Measurements from ENCODE around the gene GPS1. TPM values are rescaled to one million over a fixed set of nuclear protein-coding genes. Genes with fewer than 3 reads are reported as not detected.

GPS1 gene
- total and polyA plus RNA-seq, 2 experiments from 2014 or later, result 136 to 242 TPM

DNA sequence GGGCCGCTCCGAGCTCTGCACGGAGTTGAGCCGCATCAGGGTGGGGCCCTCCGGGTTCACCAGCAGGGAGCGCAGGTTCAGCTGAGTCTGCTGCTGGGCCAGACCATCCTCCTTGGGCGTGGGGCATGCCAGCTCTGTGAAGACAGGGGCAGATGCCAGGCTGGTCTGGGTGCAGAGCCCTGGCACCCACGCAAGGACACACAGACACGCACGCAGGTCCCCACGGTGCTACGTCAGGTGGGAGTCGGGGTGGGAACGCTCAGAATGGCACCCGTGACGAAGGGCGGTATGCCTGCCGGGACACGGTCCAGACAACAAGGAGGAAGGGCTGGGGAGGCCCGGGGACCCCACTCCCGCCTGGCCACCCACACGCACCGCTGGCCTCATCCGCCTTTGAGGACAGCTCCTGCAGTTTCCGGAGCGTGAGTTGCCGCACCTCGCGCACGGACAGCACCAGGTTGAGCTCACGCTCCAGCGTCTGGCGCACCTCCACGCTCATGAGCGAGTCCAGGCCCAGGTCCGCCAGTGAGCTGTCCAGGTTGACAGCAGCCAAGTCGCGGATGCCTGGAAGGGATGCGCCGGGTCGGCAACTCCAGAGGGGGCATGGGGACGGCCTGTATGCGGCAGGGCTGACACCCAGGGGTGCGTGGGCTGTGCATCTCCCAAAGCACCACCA is 29.2 kb downstream of the GPS1 start:
- Histone ChIP-seq H3K27me3 (ENCODE audit: insufficient read depth) (no peaks in the 10 kb centered on the region), H3K4me3 (no peak overlapping the region), H4K20me1 (replicated peaks; ENCODE audit: insufficient read depth) (peaks cover 8% of the 10 kb centered on the region), H3K4me2 (no peak overlapping the region), H3K9me2 (ENCODE audit: insufficient read depth) (no peaks in the 10 kb centered on the region), H2AFZ (no peak overlapping the region), H3K4me1 (ENCODE audit: insufficient read depth) (no peaks in the 10 kb centered on the region), H3K79me2 (replicated peaks; ENCODE audit: insufficient read depth) (no peaks in the 10 kb centered on the region), H3K27ac (ENCODE audit: low read depth) (no peak overlapping the region), H3K36me3 (ENCODE audit: insufficient read depth) (peaks cover 10% of the 10 kb centered on the region; the same call in 1 of the 2 replicates), H3F3A (replicated peaks; ENCODE audit: low read depth) (peaks cover 28% of the 10 kb centered on the region)
- Mint-ChIP-seq H3K4me3 (no peak overlapping the region), H3K9me3 (no peaks in the 10 kb centered on the region; the same call in 2 of the 3 replicates), H3K27ac (no peak overlapping the region), H3K4me1 (peaks cover 3% of the 10 kb centered on the region), H3K36me3 (ENCODE audit: low read depth) (peaks cover 47% of the 10 kb centered on the region), H3K27me3 (ENCODE audit: insufficient read depth, low read depth, poor library complexity) (peaks cover 24% of the 10 kb centered on the region)
- DNase-seq (ENCODE audit: low spot score) (no peak), ATAC-seq (no peak)
- TF ChIP-seq CREB1 (CRISPR knock-in tag; IDR thresholded peaks at IDR 0.05; ENCODE audit: low read depth) (no peak), JUNB (IDR thresholded peaks at IDR 0.05; ENCODE audit: unreplicated experiment) (no peak), ZNF331 (CRISPR knock-in tag; IDR thresholded peaks at IDR 0.05; ENCODE audit: low read depth) (no peak), EZH2 (IDR thresholded peaks at IDR 0.05; ENCODE audit: low read depth, unreplicated experiment) (no peak), EZH2phosphoT487 (IDR thresholded peaks at IDR 0.05; ENCODE audit: unreplicated experiment) (no peak), NANOG (IDR thresholded peaks at IDR 0.05; ENCODE audit: borderline replicate concordance) (no peak), ZNF114 (CRISPR knock-in tag; IDR thresholded peaks at IDR 0.05) (no peak)
- TF ChIP-seq, protein P1, sequence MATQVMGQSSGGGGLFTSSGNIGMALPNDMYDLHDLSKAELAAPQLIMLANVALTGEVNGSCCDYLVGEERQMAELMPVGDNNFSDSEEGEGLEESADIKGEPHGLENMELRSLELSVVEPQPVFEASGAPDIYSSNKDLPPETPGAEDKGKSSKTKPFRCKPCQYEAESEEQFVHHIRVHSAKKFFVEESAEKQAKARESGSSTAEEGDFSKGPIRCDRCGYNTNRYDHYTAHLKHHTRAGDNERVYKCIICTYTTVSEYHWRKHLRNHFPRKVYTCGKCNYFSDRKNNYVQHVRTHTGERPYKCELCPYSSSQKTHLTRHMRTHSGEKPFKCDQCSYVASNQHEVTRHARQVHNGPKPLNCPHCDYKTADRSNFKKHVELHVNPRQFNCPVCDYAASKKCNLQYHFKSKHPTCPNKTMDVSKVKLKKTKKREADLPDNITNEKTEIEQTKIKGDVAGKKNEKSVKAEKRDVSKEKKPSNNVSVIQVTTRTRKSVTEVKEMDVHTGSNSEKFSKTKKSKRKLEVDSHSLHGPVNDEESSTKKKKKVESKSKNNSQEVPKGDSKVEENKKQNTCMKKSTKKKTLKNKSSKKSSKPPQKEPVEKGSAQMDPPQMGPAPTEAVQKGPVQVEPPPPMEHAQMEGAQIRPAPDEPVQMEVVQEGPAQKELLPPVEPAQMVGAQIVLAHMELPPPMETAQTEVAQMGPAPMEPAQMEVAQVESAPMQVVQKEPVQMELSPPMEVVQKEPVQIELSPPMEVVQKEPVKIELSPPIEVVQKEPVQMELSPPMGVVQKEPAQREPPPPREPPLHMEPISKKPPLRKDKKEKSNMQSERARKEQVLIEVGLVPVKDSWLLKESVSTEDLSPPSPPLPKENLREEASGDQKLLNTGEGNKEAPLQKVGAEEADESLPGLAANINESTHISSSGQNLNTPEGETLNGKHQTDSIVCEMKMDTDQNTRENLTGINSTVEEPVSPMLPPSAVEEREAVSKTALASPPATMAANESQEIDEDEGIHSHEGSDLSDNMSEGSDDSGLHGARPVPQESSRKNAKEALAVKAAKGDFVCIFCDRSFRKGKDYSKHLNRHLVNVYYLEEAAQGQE (IDR thresholded peaks at IDR 0.05; ENCODE audit: unreplicated experiment), result no peak

DNA sequence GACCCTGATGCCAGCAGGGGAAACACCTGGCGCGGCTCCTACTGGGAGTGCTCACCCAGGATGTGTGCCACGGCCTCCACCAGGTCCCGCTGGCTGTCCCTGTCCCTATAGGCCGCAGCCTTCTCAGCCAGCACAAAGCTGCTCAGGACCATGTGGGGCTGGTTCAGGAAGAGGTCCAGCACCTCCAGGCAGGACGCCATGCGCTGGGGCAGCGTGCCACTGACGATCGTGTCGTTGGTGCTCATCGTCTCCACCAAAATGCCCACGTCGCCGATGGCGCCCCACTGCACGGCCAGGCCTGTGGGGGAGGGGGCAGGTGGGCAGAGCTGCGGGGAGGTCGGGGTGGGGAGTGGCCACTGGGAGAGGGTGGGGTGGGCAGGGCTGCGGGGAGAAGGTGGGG is 29.8 kb downstream of the GPS1 start:
- Mint-ChIP-seq H3K27me3 (ENCODE audit: insufficient read depth, low read depth, poor library complexity) (peaks cover 17% of the 10 kb centered on the region), H3K4me3 (no peak overlapping the region), H3K36me3 (ENCODE audit: low read depth) (peaks cover 50% of the 10 kb centered on the region), H3K4me1 (peaks cover 3% of the 10 kb centered on the region), H3K9me3 (no peaks in the 10 kb centered on the region; the same call in 2 of the 3 replicates), H3K27ac (no peak overlapping the region)
- no peak overlapping the region for H3K27ac ChIP-seq (ENCODE audit: low read depth)
- no peak overlapping the region for H3K4me2 ChIP-seq
- H3K79me2 ChIP-seq (replicated peaks; ENCODE audit: insufficient read depth), result no peaks in the 10 kb centered on the region
- no peak overlapping the region for H2AFZ ChIP-seq
- no peaks in the 10 kb centered on the region for H3K4me1 ChIP-seq (ENCODE audit: insufficient read depth)
- ATAC-seq (no peak), DNase-seq (ENCODE audit: low spot score) (no peak)
- no peaks in the 10 kb centered on the region for H3K9me2 ChIP-seq (ENCODE audit: insufficient read depth)
- no peaks in the 10 kb centered on the region for H3K27me3 ChIP-seq (ENCODE audit: insufficient read depth)
- H3K4me3 ChIP-seq, result no peak overlapping the region
- H3F3A ChIP-seq (replicated peaks; ENCODE audit: low read depth), result peaks cover 24% of the 10 kb centered on the region
- peaks cover 8% of the 10 kb centered on the region for H4K20me1 ChIP-seq (replicated peaks; ENCODE audit: insufficient read depth)
- no peak for TF ChIP-seq JUNB (IDR thresholded peaks at IDR 0.05; ENCODE audit: unreplicated experiment)
- no peak for TF ChIP-seq POLR2AphosphoS5 (IDR thresholded peaks at IDR 0.05; ENCODE audit: low read depth)
- TF ChIP-seq, protein P2, sequence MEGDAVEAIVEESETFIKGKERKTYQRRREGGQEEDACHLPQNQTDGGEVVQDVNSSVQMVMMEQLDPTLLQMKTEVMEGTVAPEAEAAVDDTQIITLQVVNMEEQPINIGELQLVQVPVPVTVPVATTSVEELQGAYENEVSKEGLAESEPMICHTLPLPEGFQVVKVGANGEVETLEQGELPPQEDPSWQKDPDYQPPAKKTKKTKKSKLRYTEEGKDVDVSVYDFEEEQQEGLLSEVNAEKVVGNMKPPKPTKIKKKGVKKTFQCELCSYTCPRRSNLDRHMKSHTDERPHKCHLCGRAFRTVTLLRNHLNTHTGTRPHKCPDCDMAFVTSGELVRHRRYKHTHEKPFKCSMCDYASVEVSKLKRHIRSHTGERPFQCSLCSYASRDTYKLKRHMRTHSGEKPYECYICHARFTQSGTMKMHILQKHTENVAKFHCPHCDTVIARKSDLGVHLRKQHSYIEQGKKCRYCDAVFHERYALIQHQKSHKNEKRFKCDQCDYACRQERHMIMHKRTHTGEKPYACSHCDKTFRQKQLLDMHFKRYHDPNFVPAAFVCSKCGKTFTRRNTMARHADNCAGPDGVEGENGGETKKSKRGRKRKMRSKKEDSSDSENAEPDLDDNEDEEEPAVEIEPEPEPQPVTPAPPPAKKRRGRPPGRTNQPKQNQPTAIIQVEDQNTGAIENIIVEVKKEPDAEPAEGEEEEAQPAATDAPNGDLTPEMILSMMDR (conservative IDR thresholded peaks at IDR 0.05; ENCODE audit: low read depth in 2 of 2), result no peak
- no peak for TF ChIP-seq ZNF331 (CRISPR knock-in tag; IDR thresholded peaks at IDR 0.05; ENCODE audit: low read depth)
- peaks cover 10% of the 10 kb centered on the region; the same call in 1 of the 2 replicates for H3K36me3 ChIP-seq (ENCODE audit: insufficient read depth)
